WTC11 (cell line): ENCODE results near the gene MTSS2. TPM values are rescaled to one million over a fixed set of nuclear protein-coding genes. Genes with fewer than 3 reads are reported as not detected.

Source experiments
- ATAC-seq: fragments of 200-7000 bp; cut with Tn5 transposase; 2 replicates; pipeline ENCODE4 v1.10.0; 2021; ENCODE audit warnings: mild to moderate bottlenecking, moderate library complexity
- CTCF ChIA-PET: fragments of 300-600 bp; sonication (Branson Sonifier 250); formaldehyde crosslinking; loops from one replicate; lab custom pipeline; 2021; ENCODE audit warnings: antibody characterized with exemption; lab: Charles Lee
- POLR2A ChIA-PET: fragments of 350-600 bp; sonication (Branson Sonifier 250); formaldehyde crosslinking; loops from one replicate; lab custom pipeline; 2021; ENCODE audit warnings: antibody characterized with exemption; lab: Charles Lee
- DNase-seq: peaks from one replicate; pipeline ENCODE4 v3.0.0; 2021; ENCODE audit warnings: low spot score
- H3K27ac Mint-ChIP-seq: 2 replicates; pipeline ENCODE4 v1.8.0; 2021; ENCODE audit warnings: mixed read lengths
- H3K27me3 Mint-ChIP-seq: 2 replicates; pipeline ENCODE4 v1.8.0; 2021; ENCODE audit warnings: low read depth, mild to moderate bottlenecking, moderate library complexity, mixed read lengths
- H3K36me3 Mint-ChIP-seq: 2 replicates; pipeline ENCODE4 v1.8.0; 2021; ENCODE audit warnings: mixed read lengths
- H3K4me1 Mint-ChIP-seq: 2 replicates; pipeline ENCODE4 v1.8.0; 2022; ENCODE audit warnings: mixed read lengths
- H3K4me3 Mint-ChIP-seq: 2 replicates; pipeline ENCODE4 v1.8.0; 2021; ENCODE audit warnings: mild to moderate bottlenecking, moderate library complexity, mixed read lengths
- H3K9me3 Mint-ChIP-seq: 2 replicates; pipeline ENCODE4 v1.8.0; 2021; ENCODE audit warnings: mixed read lengths
- AR ChIP-seq: fragments of 250-450 bp; sonication (Bioruptor Pico); IDR thresholded peaks from 2 replicates; pipeline ENCODE4 v1.9.0; 2021; ENCODE audit warnings: mild to moderate bottlenecking
- CBFB ChIP-seq: sonication (generic); formaldehyde crosslinking; IDR thresholded peaks from 2 replicates; pipeline ENCODE4 v1.8.1; 2022; ENCODE audit warnings: mild to moderate bottlenecking, low read depth, missing genetic modification reagents
- CDX4 ChIP-seq: fragments of 250-450 bp; sonication (Bioruptor Pico); IDR thresholded peaks from 2 replicates; pipeline ENCODE4 v1.9.0; 2021; ENCODE audit warnings: moderate library complexity, mild to moderate bottlenecking, inconsistent platforms, borderline replicate concordance
- CREM ChIP-seq: sonication (generic); formaldehyde crosslinking; IDR thresholded peaks from 2 replicates; pipeline ENCODE4 v1.8.1; 2022; ENCODE audit warnings: mild to moderate bottlenecking, missing genetic modification reagents, moderate library complexity
- GABPB1 ChIP-seq: sonication (generic); formaldehyde crosslinking; IDR thresholded peaks from 2 replicates; pipeline ENCODE4 v1.8.1; 2023; ENCODE audit warnings: mild to moderate bottlenecking, missing genetic modification reagents
- GRHL2 ChIP-seq: fragments of 250-450 bp; sonication (Bioruptor Pico); IDR thresholded peaks from 2 replicates; pipeline ENCODE4 v1.8.0; 2022; ENCODE audit warnings: mild to moderate bottlenecking, moderate library complexity; ENCODE audit not compliant: insufficient replicate concordance, severe bottlenecking
- MAX ChIP-seq: sonication (generic); formaldehyde crosslinking; IDR thresholded peaks from 2 replicates; pipeline ENCODE4 v1.8.0; 2022; ENCODE audit warnings: mild to moderate bottlenecking, missing genetic modification reagents
- NFYB ChIP-seq: sonication (generic); formaldehyde crosslinking; conservative IDR thresholded peaks from 2 replicates; pipeline ENCODE4 v1.8.0; 2022; ENCODE audit warnings: low read depth, missing genetic modification reagents
- NR1H2 ChIP-seq: sonication (generic); formaldehyde crosslinking; IDR thresholded peaks from 2 replicates; pipeline ENCODE4 v1.9.0; 2021; ENCODE audit warnings: mild to moderate bottlenecking, moderate library complexity, missing genetic modification reagents
- TEAD1 ChIP-seq: sonication (generic); formaldehyde crosslinking; IDR thresholded peaks from 2 replicates; pipeline ENCODE4 v1.8.0; 2022; ENCODE audit warnings: mild to moderate bottlenecking, missing genetic modification reagents
- USF1 ChIP-seq: sonication (generic); formaldehyde crosslinking; IDR thresholded peaks from 2 replicates; pipeline ENCODE4 v1.8.0; 2022; ENCODE audit warnings: mild to moderate bottlenecking, missing genetic modification reagents
- ZBTB43 ChIP-seq: sonication (generic); formaldehyde crosslinking; IDR thresholded peaks from 2 replicates; pipeline ENCODE4 v1.8.1; 2023; ENCODE audit warnings: mild to moderate bottlenecking, missing genetic modification reagents
- ZNF232 ChIP-seq: sonication (generic); formaldehyde crosslinking; IDR thresholded peaks from 2 replicates; pipeline ENCODE4 v1.8.0; 2022; ENCODE audit warnings: mild to moderate bottlenecking, missing genetic modification reagents
- ZNF263 ChIP-seq: sonication (generic); formaldehyde crosslinking; IDR thresholded peaks from 2 replicates; pipeline ENCODE4 v1.8.1; 2022; ENCODE audit warnings: low read depth, mild to moderate bottlenecking, moderate library complexity, missing genetic modification reagents
- ZNF416 ChIP-seq: fragments of 250-450 bp; sonication (Bioruptor Pico); IDR thresholded peaks from 2 replicates; pipeline ENCODE4 v1.9.0; 2021; ENCODE audit warnings: mild to moderate bottlenecking, inconsistent platforms
- total RNA-seq: library from RNA; stranded (reverse); gene quantifications from 3 replicates; pipeline ENCODE4 v1.2.3, GENCODE V29; 2021
- TF ChIP-seq, protein P1 (sequence below): sonication (generic); formaldehyde crosslinking; IDR thresholded peaks from 2 replicates; pipeline ENCODE4 v1.8.1; 2022; ENCODE audit warnings: mild to moderate bottlenecking, moderate library complexity, missing genetic modification reagents

Gene MTSS2
- total RNA-seq, 1 experiment from 2014 or later: 28.3 TPM

DNA sequence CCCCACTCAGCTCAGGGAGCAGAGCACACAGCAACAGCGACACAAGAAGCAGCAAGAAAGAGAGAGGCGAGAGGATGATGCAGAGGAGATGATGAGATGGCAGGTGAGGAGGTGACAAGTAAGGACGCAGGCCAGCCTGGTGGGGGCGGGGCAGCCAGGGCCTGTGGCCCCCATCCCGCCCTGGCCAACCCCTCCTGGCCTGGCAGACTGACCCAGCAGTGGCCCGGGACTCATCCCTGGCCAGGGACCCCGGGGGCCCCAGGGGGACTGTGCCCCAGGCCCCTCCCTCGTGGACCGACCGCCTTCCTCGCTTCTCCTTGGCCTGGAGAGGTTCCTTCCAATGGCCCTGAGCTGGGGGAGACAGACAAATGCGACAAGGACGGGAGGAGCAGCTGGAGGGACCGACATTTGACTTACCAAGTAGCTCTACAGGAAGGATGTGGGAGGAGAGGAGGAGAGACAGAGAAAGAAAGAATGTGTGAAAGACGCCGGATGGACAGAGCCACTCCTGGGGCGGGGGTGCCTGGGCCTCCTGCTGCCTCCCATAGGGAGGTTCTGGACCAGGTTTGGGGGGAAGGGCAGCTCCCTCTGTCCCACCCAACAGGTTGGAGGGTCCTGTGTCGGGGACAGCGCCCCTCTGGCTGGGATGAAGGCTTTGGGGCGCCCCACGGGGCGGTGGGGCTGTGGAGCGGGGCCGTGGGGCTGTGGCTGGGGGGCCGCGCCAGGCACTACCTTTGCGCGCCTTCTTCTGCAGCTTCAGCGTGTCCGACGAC, 6.8 kb downstream of the MTSS2 start:
- ChIA-PET CTCF (interaction anchor here (1.0 to 9.8 kb wide), 17 partner anchors 9 to 100 kb away, joined by 3 to 142 read pairs (median 11); no protein-coding TSS in a partner anchor), POLR2A (interaction anchor here (0.7 kb wide), 1 partner anchor 8 kb away, joined by 3 read pairs; no protein-coding TSS in a partner anchor)
- no peaks in the 10 kb centered on the region for H3K9me3 Mint-ChIP-seq
- peaks cover 4% of the 10 kb centered on the region; the same call in 1 of the 2 replicates for H3K36me3 Mint-ChIP-seq
- no peak for TF ChIP-seq GRHL2 (CRISPR knock-in tag)
- TF ChIP-seq, protein P1, sequence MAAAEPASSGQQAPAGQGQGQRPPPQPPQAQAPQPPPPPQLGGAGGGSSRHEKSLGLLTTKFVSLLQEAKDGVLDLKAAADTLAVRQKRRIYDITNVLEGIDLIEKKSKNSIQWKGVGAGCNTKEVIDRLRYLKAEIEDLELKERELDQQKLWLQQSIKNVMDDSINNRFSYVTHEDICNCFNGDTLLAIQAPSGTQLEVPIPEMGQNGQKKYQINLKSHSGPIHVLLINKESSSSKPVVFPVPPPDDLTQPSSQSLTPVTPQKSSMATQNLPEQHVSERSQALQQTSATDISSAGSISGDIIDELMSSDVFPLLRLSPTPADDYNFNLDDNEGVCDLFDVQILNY: no peak
- no peak for TF ChIP-seq ZBTB43 (CRISPR knock-in tag)
- no peak for TF ChIP-seq ZNF263
- no peak for TF ChIP-seq TEAD1 (CRISPR knock-in tag)
- no peak for TF ChIP-seq GABPB1 (CRISPR knock-in tag)
- no peak for TF ChIP-seq ZNF416
- TF ChIP-seq CBFB (CRISPR knock-in tag): no peak
- TF ChIP-seq NFYB (CRISPR knock-in tag): no peak
- H3K4me3 Mint-ChIP-seq: no peak overlapping the region
- ATAC-seq (no peak), DNase-seq (no peak)
- H3K4me1 Mint-ChIP-seq: peaks cover 3% of the 10 kb centered on the region; the same call in 1 of the 2 replicates
- H3K27ac Mint-ChIP-seq: no peak overlapping the region
- H3K27me3 Mint-ChIP-seq: no peaks in the 10 kb centered on the region

DNA sequence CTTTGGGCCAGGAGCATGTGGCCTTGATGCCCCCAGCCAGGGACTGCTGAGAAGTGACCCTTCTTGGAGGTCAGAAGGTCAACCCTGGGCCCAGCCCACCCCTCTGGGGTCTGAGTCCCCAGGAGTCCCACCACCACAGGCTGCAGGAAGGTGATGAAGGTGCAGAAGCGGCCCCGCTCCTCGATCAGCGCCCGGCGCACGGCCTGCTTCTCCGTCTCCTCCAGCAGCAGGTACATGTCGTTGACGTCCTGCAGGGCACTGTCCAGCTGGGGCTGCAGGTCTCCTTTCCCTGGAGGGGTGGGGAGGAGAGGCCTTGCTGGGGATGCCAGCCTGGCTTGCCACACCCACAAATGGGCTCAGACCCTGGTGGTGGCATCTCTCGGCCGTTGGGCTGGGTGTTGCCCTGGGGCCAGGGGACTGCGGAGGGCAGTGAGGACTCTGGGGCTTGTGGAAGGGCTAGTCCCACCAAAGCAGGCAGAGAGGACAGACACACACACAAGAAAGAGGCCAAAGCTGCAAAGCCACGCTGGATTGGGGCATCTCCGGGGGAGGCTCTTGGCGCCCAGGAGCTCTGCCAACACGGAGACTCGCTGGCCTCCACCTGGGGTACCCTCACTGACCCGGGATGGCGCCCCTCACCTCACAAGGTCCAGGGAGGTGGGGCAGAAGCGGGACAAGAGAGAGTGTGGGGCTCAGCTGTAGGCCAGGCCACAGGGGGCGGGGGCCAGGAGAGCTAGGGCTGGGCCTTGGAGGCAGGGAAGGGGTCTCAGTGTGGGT, 7.5 kb downstream of the MTSS2 start:
- TF ChIP-seq GABPB1 (CRISPR knock-in tag): no peak
- TF ChIP-seq NR1H2 (CRISPR knock-in tag): no peak
- TF ChIP-seq USF1: no peak
- TF ChIP-seq CDX4 (CRISPR knock-in tag): no peak
- TF ChIP-seq CREM: no peak
- no peak for TF ChIP-seq AR (CRISPR knock-in tag)
- no peak for TF ChIP-seq ZNF232 (CRISPR knock-in tag)
- no peak for TF ChIP-seq ZBTB43 (CRISPR knock-in tag)
- TF ChIP-seq MAX (CRISPR knock-in tag): no peak
- H3K27ac Mint-ChIP-seq: no peak overlapping the region
- ChIA-PET POLR2A (interaction anchor here (0.7 kb wide), 1 partner anchor 9 kb away, joined by 3 read pairs; no protein-coding TSS in a partner anchor), CTCF (interaction anchor here (0.7 to 9.8 kb wide), 10 partner anchors 10 to 101 kb away, joined by 3 to 142 read pairs (median 12); no protein-coding TSS in a partner anchor)
- no peak overlapping the region for H3K4me3 Mint-ChIP-seq
- no peaks in the 10 kb centered on the region for H3K27me3 Mint-ChIP-seq
- peaks cover 3% of the 10 kb centered on the region; the same call in 1 of the 2 replicates for H3K4me1 Mint-ChIP-seq
- peaks cover 4% of the 10 kb centered on the region for H3K36me3 Mint-ChIP-seq
- ATAC-seq (no peak), DNase-seq (no peak)
- no peaks in the 10 kb centered on the region for H3K9me3 Mint-ChIP-seq
